Measurements from ENCODE around the gene SNTG2. TPM values are rescaled to one million over a fixed set of nuclear protein-coding genes. Genes with fewer than 3 reads are reported as not detected.

Gene SNTG2
- total RNA-seq, 1 experiment from 2014 or later, result not detected

DNA sequence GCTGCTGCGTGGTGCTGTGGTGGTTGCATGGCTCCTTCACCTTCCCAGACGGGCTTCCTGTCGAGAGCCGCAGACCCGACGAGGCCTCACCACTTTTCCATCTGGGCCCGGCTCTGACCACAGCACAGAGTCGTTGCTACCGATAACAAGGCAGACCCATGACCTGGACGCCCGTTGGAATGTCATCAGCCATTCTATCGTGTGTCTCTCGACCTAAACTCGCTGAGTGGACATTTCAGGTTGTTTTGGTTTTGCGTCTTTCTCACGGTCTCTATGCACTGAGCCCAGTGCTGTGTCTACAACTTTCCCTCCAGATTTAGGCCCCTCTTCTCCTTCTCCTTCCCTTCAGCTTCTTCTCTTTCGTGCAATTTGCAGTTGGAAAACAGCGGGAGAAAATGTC, 257.9 kb downstream of the SNTG2 start:
- POLR2A ChIA-PET, result no interaction called here
- H3K27ac Mint-ChIP-seq (ENCODE audit: unreplicated experiment), result no peak overlapping the region
- CTCF ChIA-PET, result no interaction called here
- no peaks in the 10 kb centered on the region for H3K36me3 Mint-ChIP-seq (ENCODE audit: insufficient read depth, unreplicated experiment)
- no peaks in the 10 kb centered on the region for H3K4me1 Mint-ChIP-seq (ENCODE audit: low read depth, unreplicated experiment)
- Histone ChIP-seq H3K27me3 (replicated peaks; ENCODE audit: control insufficient read depth, insufficient read depth, low read length) (no peaks in the 10 kb centered on the region), H3K4me3 (ENCODE audit: low read depth, low read length) (no peak overlapping the region), H3K36me3 (ENCODE audit: control insufficient read depth, insufficient read depth, low read length) (no peaks in the 10 kb centered on the region), H3K9me3 (peaks cover 8% of the 10 kb centered on the region; the same call in 1 of the 2 replicates), H3K4me1 (no peaks in the 10 kb centered on the region)
- intact Hi-C loops (cut with micrococcal nuclease; ENCODE audit: unreplicated experiment), result no loop called here
- no peak overlapping the region for H3K4me3 Mint-ChIP-seq (ENCODE audit: unreplicated experiment)
- H3K9me3 Mint-ChIP-seq (ENCODE audit: unreplicated experiment), result peaks cover 17% of the 10 kb centered on the region
- no peak for TF ChIP-seq CTCF (IDR thresholded peaks at IDR 0.05; ENCODE audit: insufficient read depth in 1 of 2, low read depth in 1 of 2, low read length in 1 of 2, severe bottlenecking in 1 of 2, unreplicated experiment in 1 of 2)
- no peak for DNase-seq
- peaks cover 6% of the 10 kb centered on the region for H3K27me3 Mint-ChIP-seq (ENCODE audit: insufficient read depth, unreplicated experiment)
- BruUV-seq (replicated peaks), result no TSS peak

DNA sequence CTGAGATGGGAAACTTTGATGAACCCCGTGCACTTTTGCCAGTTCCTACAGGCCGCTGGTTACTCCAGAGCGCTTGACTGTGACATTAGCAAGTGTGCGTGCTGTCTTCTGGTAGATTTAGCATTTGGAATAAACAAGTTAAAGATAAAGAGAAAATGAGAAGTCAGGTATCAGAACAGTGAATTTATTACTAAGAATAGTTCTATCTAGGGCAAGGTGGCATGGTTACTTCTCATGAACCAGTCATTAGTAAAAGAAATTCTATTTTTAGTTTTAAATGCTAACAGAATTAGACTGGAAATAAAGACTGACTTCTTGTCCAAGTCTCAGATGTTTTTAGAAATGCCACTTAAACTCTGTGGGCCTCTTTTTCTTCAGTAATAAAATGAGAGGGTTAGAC, 258.6 kb downstream of the SNTG2 start:
- Histone ChIP-seq H3K36me3 (ENCODE audit: control insufficient read depth, insufficient read depth, low read length) (no peaks in the 10 kb centered on the region), H3K4me1 (no peaks in the 10 kb centered on the region), H3K27me3 (replicated peaks; ENCODE audit: control insufficient read depth, insufficient read depth, low read length) (no peaks in the 10 kb centered on the region), H3K9me3 (peaks cover 10% of the 10 kb centered on the region; the same call in 1 of the 2 replicates), H3K4me3 (ENCODE audit: low read depth, low read length) (no peak overlapping the region)
- no peak for DNase-seq
- TF ChIP-seq CTCF (IDR thresholded peaks at IDR 0.05; ENCODE audit: insufficient read depth in 1 of 2, low read depth in 1 of 2, low read length in 1 of 2, severe bottlenecking in 1 of 2, unreplicated experiment in 1 of 2), result no peak
- H3K9me3 Mint-ChIP-seq (ENCODE audit: unreplicated experiment), result peaks cover 22% of the 10 kb centered on the region
- no peaks in the 10 kb centered on the region for H3K4me1 Mint-ChIP-seq (ENCODE audit: low read depth, unreplicated experiment)
- no peak overlapping the region for H3K4me3 Mint-ChIP-seq (ENCODE audit: unreplicated experiment)
- H3K27me3 Mint-ChIP-seq (ENCODE audit: insufficient read depth, unreplicated experiment), result peaks cover 6% of the 10 kb centered on the region
- intact Hi-C loops (cut with micrococcal nuclease; ENCODE audit: unreplicated experiment), result no loop called here
- POLR2A ChIA-PET, result no interaction called here
- no peak overlapping the region for H3K27ac Mint-ChIP-seq (ENCODE audit: unreplicated experiment)
- no peaks in the 10 kb centered on the region for H3K36me3 Mint-ChIP-seq (ENCODE audit: insufficient read depth, unreplicated experiment)
- no TSS peak for BruUV-seq (replicated peaks)
- CTCF ChIA-PET, result no interaction called here

DNA sequence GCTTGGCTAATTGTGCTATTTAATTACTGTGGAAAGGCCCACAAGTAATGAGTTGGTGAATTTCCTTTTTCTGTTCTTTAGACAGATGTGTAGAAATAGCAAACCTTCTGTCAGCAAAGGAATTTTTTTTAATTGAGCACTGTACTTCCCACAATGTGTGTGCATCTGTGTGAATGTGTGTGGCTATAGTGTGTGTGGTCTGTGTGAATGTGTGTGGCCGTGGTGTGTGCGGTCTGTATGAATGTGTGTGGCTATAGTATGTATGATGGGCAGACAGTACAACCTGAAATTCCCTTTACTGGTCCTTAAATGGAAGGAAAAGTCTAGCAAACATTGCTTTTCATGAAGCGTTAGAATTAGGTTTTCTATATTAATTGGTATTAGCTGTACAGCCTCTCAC, 259.1 kb downstream of the SNTG2 start:
- intact Hi-C loops (cut with micrococcal nuclease; ENCODE audit: unreplicated experiment), result no loop called here
- Histone ChIP-seq H3K4me3 (ENCODE audit: low read depth, low read length) (no peak overlapping the region), H3K27me3 (replicated peaks; ENCODE audit: control insufficient read depth, insufficient read depth, low read length) (no peaks in the 10 kb centered on the region), H3K9me3 (peaks cover 15% of the 10 kb centered on the region), H3K4me1 (no peaks in the 10 kb centered on the region), H3K36me3 (ENCODE audit: control insufficient read depth, insufficient read depth, low read length) (no peaks in the 10 kb centered on the region)
- no peak for TF ChIP-seq CTCF (IDR thresholded peaks at IDR 0.05; ENCODE audit: insufficient read depth in 1 of 2, low read depth in 1 of 2, low read length in 1 of 2, severe bottlenecking in 1 of 2, unreplicated experiment in 1 of 2)
- no peak overlapping the region for H3K4me3 Mint-ChIP-seq (ENCODE audit: unreplicated experiment)
- no peak overlapping the region for H3K27ac Mint-ChIP-seq (ENCODE audit: unreplicated experiment)
- no peaks in the 10 kb centered on the region for H3K4me1 Mint-ChIP-seq (ENCODE audit: low read depth, unreplicated experiment)
- DNase-seq, result no peak
- H3K9me3 Mint-ChIP-seq (ENCODE audit: unreplicated experiment), result peaks cover 27% of the 10 kb centered on the region
- BruUV-seq (replicated peaks), result no TSS peak
- no peaks in the 10 kb centered on the region for H3K36me3 Mint-ChIP-seq (ENCODE audit: insufficient read depth, unreplicated experiment)
- CTCF ChIA-PET, result no interaction called here
- peaks cover 6% of the 10 kb centered on the region for H3K27me3 Mint-ChIP-seq (ENCODE audit: insufficient read depth, unreplicated experiment)
- POLR2A ChIA-PET, result no interaction called here
